NCI-H146 treated with DMSO at 0.1 percent for 48 hours (cell line): ENCODE measurements around the gene BDH2.

ENCODE experiments used
- DNase-seq: peaks from one replicate; lab custom pipeline; 2025; ENCODE audit not compliant: unreplicated experiment; lab: John Stamatoyannopoulos, UW

BDH2 gene

DNA sequence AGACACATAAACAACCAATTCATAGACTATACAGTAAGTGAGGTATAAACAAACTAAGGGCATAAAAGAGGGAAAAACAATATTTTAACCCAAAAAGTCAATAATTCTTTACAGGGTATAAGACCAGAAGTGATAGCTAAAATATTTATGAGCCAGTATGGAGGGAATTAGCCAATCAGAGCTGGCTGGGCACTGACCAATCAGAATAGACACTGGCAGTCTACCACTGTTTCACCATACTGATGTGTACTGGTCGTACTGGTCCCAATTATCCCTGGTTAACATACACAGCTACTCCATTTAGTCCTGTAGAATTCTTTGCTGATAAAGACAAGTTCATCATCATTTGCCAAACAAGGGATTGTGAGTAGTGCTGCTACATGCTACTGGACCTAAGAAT lies 70.3 kb downstream of the BDH2 start:
- no peak for DNase-seq
